HG03025 (cell line): Measurements from ENCODE around the gene VPS37C.

Source experiments
- ATAC-seq: cut with Tn5 transposase; IDR thresholded peaks from one replicate; pipeline ENCODE4 v1.9.1; 2021; ENCODE audit warnings: mild to moderate bottlenecking, moderate library complexity; ENCODE audit not compliant: unreplicated experiment, low FRiP score

VPS37C gene

GRCh38 chr11:61120099-61120705, 41.0 kb downstream of the VPS37C start:
- no peak for ATAC-seq

- no peak for ATAC-seq
Observed at GRCh38 chr11:61119571-61119970, 41.7 kb downstream of the VPS37C start.

- no peak for ATAC-seq
Observed at GRCh38 chr11:61119055-61119454, 42.2 kb downstream of the VPS37C start.

GRCh38 chr11:61118406-61118805, 42.8 kb downstream of the VPS37C start:
- no peak for ATAC-seq

- no peak for ATAC-seq
Observed at GRCh38 chr11:61118004-61118403, 43.2 kb downstream of the VPS37C start.

GRCh38 chr11:61117168-61117520, 44.1 kb downstream of the VPS37C start:
- ATAC-seq = no peak

- ATAC-seq = no peak
Observed at GRCh38 chr11:61116426-61117167, 44.6 kb downstream of the VPS37C start.

- no peak for ATAC-seq
Observed at GRCh38 chr11:61115498-61116224, 45.6 kb downstream of the VPS37C start.

GRCh38 chr11:61114913-61115312, 46.3 kb downstream of the VPS37C start:
- ATAC-seq = no peak

GRCh38 chr11:61113201-61113600, 48.0 kb downstream of the VPS37C start:
- ATAC-seq = no peak

GRCh38 chr11:61112575-61112974, 48.7 kb downstream of the VPS37C start:
- ATAC-seq = no peak

- no peak for ATAC-seq
Observed at GRCh38 chr11:61111786-61112517, 49.3 kb downstream of the VPS37C start.

- no peak for ATAC-seq
Observed at GRCh38 chr11:61111050-61111435, 50.2 kb downstream of the VPS37C start.

GRCh38 chr11:61110255-61111049, 50.8 kb downstream of the VPS37C start:
- ATAC-seq = no peak

GRCh38 chr11:61109671-61110070, 51.6 kb downstream of the VPS37C start:
- ATAC-seq = no peak

GRCh38 chr11:61108847-61109585, 52.2 kb downstream of the VPS37C start:
- no peak for ATAC-seq

- ATAC-seq = no peak
Observed at GRCh38 chr11:61107888-61108287, 53.3 kb downstream of the VPS37C start.

GRCh38 chr11:61106894-61107470, 54.2 kb downstream of the VPS37C start:
- ATAC-seq = no peak

- ATAC-seq = no peak
Observed at GRCh38 chr11:61106296-61106695, 54.9 kb downstream of the VPS37C start.
